ENCODE data around the gene B3GALNT1. TPM values are rescaled to one million over a fixed set of nuclear protein-coding genes. Genes with fewer than 3 reads are reported as not detected.

B3GALNT1 gene
- total RNA-seq, 1 donor from 2014 or later = 22.5 TPM

GRCh38 chr3:161139686-161140085, 34.5 kb upstream of the B3GALNT1 start:
- Histone ChIP-seq H3K9me3 (ENCODE audit: low read depth) (no peaks in the 10 kb centered on the region), H3K36me3 (no peaks in the 10 kb centered on the region), H3K79me2 (ENCODE audit: low read depth) (no peaks in the 10 kb centered on the region), H3K4me1 (no peaks in the 10 kb centered on the region), H3K4me3 (no peak overlapping the region), H3F3A (ENCODE audit: low read depth) (no peaks in the 10 kb centered on the region), H3K4me2 (no peak overlapping the region), H3K27ac (no peak overlapping the region), H4K20me1 (ENCODE audit: low read depth) (no peaks in the 10 kb centered on the region), H2AFZ (replicated peaks) (no peak overlapping the region), H3K9ac (no peak overlapping the region), H3K27me3 (no peaks in the 10 kb centered on the region)
- Mint-ChIP-seq H3K36me3 (no peaks in the 10 kb centered on the region), H3K4me1 (no peaks in the 10 kb centered on the region), H3K9me3 (peaks cover 7% of the 10 kb centered on the region), H3K27me3 (ENCODE audit: insufficient read depth, low read depth) (peaks cover 2% of the 10 kb centered on the region), H3K27ac (no peak overlapping the region), H3K4me3 (no peak overlapping the region)
- no peak for DNase-seq (ENCODE audit: low spot score)
- TF ChIP-seq EZH2 (IDR thresholded peaks at IDR 0.05) (no peak), EZH2phosphoT487 (IDR thresholded peaks at IDR 0.05) (no peak), CTCF (IDR thresholded peaks at IDR 0.05) (no peak)

- Histone ChIP-seq H3K36me3 (no peaks in the 10 kb centered on the region), H3K79me2 (ENCODE audit: low read depth) (no peaks in the 10 kb centered on the region), H3K27ac (no peak overlapping the region), H3F3A (ENCODE audit: low read depth) (no peaks in the 10 kb centered on the region), H4K20me1 (ENCODE audit: low read depth) (no peaks in the 10 kb centered on the region), H3K9me3 (ENCODE audit: low read depth) (no peaks in the 10 kb centered on the region), H3K27me3 (no peaks in the 10 kb centered on the region), H3K4me2 (no peak overlapping the region), H3K4me3 (no peak overlapping the region), H3K4me1 (no peaks in the 10 kb centered on the region), H2AFZ (replicated peaks) (no peak overlapping the region), H3K9ac (no peak overlapping the region)
- no peaks in the 10 kb centered on the region for H3K36me3 Mint-ChIP-seq
- TF ChIP-seq EZH2 (IDR thresholded peaks at IDR 0.05) (no peak), CTCF (IDR thresholded peaks at IDR 0.05) (no peak), EZH2phosphoT487 (IDR thresholded peaks at IDR 0.05) (no peak)
- H3K9me3 Mint-ChIP-seq = no peaks in the 10 kb centered on the region
- H3K27me3 Mint-ChIP-seq (ENCODE audit: insufficient read depth, low read depth) = peaks cover 2% of the 10 kb centered on the region
- H3K4me3 Mint-ChIP-seq = no peak overlapping the region
- DNase-seq (ENCODE audit: low spot score) = no peak
- H3K4me1 Mint-ChIP-seq = no peaks in the 10 kb centered on the region
- no peak overlapping the region for H3K27ac Mint-ChIP-seq
Measured at GRCh38 chr3:161137260-161137659, 32.1 kb upstream of the B3GALNT1 start.

GRCh38 chr3:161132391-161132790, 27.2 kb upstream of the B3GALNT1 start:
- no peak overlapping the region for H2AFZ ChIP-seq (replicated peaks)
- H3K27me3 ChIP-seq = no peaks in the 10 kb centered on the region
- H3K4me3 ChIP-seq = no peak overlapping the region
- Mint-ChIP-seq H3K9me3 (no peaks in the 10 kb centered on the region), H3K27me3 (ENCODE audit: insufficient read depth, low read depth) (peaks cover 2% of the 10 kb centered on the region), H3K36me3 (no peaks in the 10 kb centered on the region), H3K4me1 (no peaks in the 10 kb centered on the region), H3K27ac (no peak overlapping the region), H3K4me3 (no peak overlapping the region)
- no peak overlapping the region for H3K27ac ChIP-seq
- H3K4me2 ChIP-seq = no peak overlapping the region
- TF ChIP-seq EZH2 (IDR thresholded peaks at IDR 0.05) (no peak), EZH2phosphoT487 (IDR thresholded peaks at IDR 0.05) (no peak), CTCF (IDR thresholded peaks at IDR 0.05) (no peak)
- H3K79me2 ChIP-seq (ENCODE audit: low read depth) = no peaks in the 10 kb centered on the region
- DNase-seq (ENCODE audit: low spot score) = no peak
- no peaks in the 10 kb centered on the region for H4K20me1 ChIP-seq (ENCODE audit: low read depth)
- no peaks in the 10 kb centered on the region for H3F3A ChIP-seq (ENCODE audit: low read depth)
- H3K9ac ChIP-seq = no peak overlapping the region
- no peaks in the 10 kb centered on the region for H3K36me3 ChIP-seq
- H3K4me1 ChIP-seq = no peaks in the 10 kb centered on the region
- H3K9me3 ChIP-seq (ENCODE audit: low read depth) = no peaks in the 10 kb centered on the region

All from neural progenitor cell (in vitro differentiated cells).